Stomach (tissue), 9 donors: ENCODE data around the gene TRIM75. TPM values are rescaled to one million over a fixed set of nuclear protein-coding genes. Genes with fewer than 3 reads are reported as not detected.

Experiments
- DNase-seq, 2 donors: peaks; one replicate each; pipeline versions ENCODE4 v3.0.0 to v3.0.0-alpha.2; 2013 to 2019
- H3K27ac ChIP-seq, 5 donors: fragments of 200-600 bp in 4 of 5; sonication (generic) in 4 of 5; one replicate each; pipeline ENCODE4 v1.5.1; 2013 to 2019; ENCODE audit warnings: mild to moderate bottlenecking in 1 of 5, moderate library complexity in 1 of 5
- H3K27me3 ChIP-seq, 3 donors: fragments of 200-600 bp; sonication (generic); one replicate each; pipeline ENCODE4 v1.5.1; 2017 to 2019; ENCODE audit warnings: mixed run types in 1 of 3
- H3K36me3 ChIP-seq, 4 donors: fragments of 200-600 bp; sonication (generic); 1 replicate in 3 of 4; 2 replicates in 1 of 4; pipeline ENCODE4 v1.5.1; 2016 to 2019
- H3K4me1 ChIP-seq, 4 donors: fragments of 200-600 bp; sonication (generic); one replicate each; pipeline ENCODE4 v1.5.1; 2016 to 2019
- H3K4me3 ChIP-seq, 4 donors: fragments of 200-600 bp; sonication (generic) in 3 of 4; one replicate each; pipeline ENCODE4 v1.5.1; 2016 to 2019; ENCODE audit warnings: mild to moderate bottlenecking in 1 of 4
- H3K9me3 ChIP-seq, 4 donors: fragments of 200-600 bp; sonication (generic); one replicate each; pipeline ENCODE4 v1.5.1; 2016 to 2019
- EP300 ChIP-seq: sonication (generic); formaldehyde crosslinking; IDR thresholded peaks from one replicate; pipeline ENCODE4 v1.6.1; 2017; ENCODE audit warnings: antibody characterized with exemption
- POLR2A ChIP-seq, 4 donors: fragments of 450-650 bp; IDR thresholded peaks; one replicate each; pipeline ENCODE4 v1.6.1; 2016; ENCODE audit warnings: antibody characterized with exemption in 4 of 4, control low read depth in 2 of 4, mild to moderate bottlenecking in 1 of 4, moderate library complexity in 1 of 4
- POLR2AphosphoS5 ChIP-seq, 3 donors: sonication (generic); formaldehyde crosslinking; IDR thresholded peaks; one replicate each; pipeline ENCODE4 v1.6.1; 2016; ENCODE audit warnings: antibody characterized with exemption in 3 of 3
- WGBS, 5 donors: extraction: QIAGEN DNeasy Blood & Tissue Kit in 3 of 5; methylation state at CpG; one replicate each; pipeline versions ENCODE4 v1.1.5 to v1.1.7; 2013 to 2018; 5-methylcytosine and 5-hydroxymethylcytosine counted together
- intact Hi-C: fragments of 100-400 bp; cut with DNase I; formaldehyde crosslinking; loops from one replicate; pipeline ENCODE4 v1.15.1; 2023; ENCODE audit warnings: low total_unique reads
- polyA plus RNA-seq, 3 donors: library from polyadenylated mRNA; stranded (reverse); fragments of 200-250 nt; gene quantifications; one replicate each; pipeline ENCODE4 v1.2.3, GENCODE V29; 2013
- total RNA-seq, 5 donors: library from RNA; depleted of rRNA; stranded (reverse); fragments of >200 nt; gene quantifications; one replicate each; pipeline versions ENCODE4 v1.1.0 to v1.2.3, GENCODE V29; 2014 to 2016
- TF ChIP-seq, protein P1 (sequence below), 7 experiments: fragments of 450-650 bp in 4 of 7; fragments of 200-600 bp in 3 of 7; sonication (generic) in 3 of 7; IDR thresholded peaks; one replicate each; pipeline ENCODE4 v1.5.1; 2016 to 2019; ENCODE audit warnings: antibody characterized with exemption in 7 of 7, control low read depth in 2 of 7, mild to moderate bottlenecking in 1 of 7
- donor health status: healthy with polysubstance abuse.
- donor health status: Bipolar disorder and iron deficiency.
- donor health status: healthy.

TRIM75 gene
- total and polyA plus RNA-seq, 8 donors, result not detected

DNA sequence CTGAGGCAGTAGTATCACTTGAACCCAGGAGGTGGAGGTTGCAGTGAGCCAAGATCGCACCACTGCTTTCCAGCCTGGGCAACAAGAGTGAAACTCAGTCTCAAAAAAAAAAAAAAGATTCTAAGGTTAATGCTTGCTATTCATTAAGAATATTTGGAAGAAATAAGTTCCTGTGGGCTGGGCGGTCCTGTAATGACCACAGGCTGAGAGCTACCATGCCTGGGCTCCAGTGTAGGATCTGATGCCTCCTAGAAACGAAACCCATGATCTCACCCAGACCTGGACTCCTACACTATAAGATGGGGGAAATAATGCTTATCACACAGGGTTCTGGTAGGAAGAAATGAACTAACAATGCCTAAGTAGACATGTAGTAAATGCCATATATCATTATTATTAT, 41.2 kb downstream of the TRIM75 start:
- DNase-seq, result no peak

DNA sequence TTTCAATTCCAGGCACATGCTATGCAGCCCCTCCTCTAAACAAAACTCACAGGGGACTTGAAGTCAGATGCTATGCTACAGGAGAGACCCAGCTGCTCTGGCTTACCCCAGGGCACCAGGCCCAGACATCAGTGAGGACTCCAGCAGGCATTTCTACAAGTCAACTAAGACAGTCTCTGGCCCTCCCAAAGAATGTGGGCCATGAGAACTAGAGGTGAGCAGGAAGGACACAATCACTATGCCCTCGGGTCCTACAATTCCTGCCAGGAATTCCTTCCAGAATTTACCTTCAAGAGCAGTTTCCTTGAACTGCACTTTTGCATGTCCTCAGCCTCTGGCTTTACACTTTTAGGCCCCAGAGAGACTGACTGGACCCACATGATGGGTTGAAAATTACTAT, 41.6 kb downstream of the TRIM75 start:
- H3K36me3 ChIP-seq, result peaks cover 9 to 80% (median 75%) of the 10 kb centered on the region in 4 donors
- no peak overlapping the region for H3K4me3 ChIP-seq
- no peak overlapping the region for H3K27ac ChIP-seq
- TF ChIP-seq, protein P1, sequence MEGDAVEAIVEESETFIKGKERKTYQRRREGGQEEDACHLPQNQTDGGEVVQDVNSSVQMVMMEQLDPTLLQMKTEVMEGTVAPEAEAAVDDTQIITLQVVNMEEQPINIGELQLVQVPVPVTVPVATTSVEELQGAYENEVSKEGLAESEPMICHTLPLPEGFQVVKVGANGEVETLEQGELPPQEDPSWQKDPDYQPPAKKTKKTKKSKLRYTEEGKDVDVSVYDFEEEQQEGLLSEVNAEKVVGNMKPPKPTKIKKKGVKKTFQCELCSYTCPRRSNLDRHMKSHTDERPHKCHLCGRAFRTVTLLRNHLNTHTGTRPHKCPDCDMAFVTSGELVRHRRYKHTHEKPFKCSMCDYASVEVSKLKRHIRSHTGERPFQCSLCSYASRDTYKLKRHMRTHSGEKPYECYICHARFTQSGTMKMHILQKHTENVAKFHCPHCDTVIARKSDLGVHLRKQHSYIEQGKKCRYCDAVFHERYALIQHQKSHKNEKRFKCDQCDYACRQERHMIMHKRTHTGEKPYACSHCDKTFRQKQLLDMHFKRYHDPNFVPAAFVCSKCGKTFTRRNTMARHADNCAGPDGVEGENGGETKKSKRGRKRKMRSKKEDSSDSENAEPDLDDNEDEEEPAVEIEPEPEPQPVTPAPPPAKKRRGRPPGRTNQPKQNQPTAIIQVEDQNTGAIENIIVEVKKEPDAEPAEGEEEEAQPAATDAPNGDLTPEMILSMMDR (IDR thresholded peaks at IDR 0.05), result no peak
- TF ChIP-seq POLR2A (IDR thresholded peaks at IDR 0.05), result no peak
- TF ChIP-seq EP300, result no peak
- no peak for TF ChIP-seq POLR2AphosphoS5 (IDR thresholded peaks at IDR 0.05)
- intact Hi-C loops, result no loop called here
- no peaks in the 10 kb centered on the region for H3K9me3 ChIP-seq
- 48 to 60% (median 50%) methylated on average over 1 of the region's 1 CpG for WGBS, 5 donors
- no peaks in the 10 kb centered on the region for H3K27me3 ChIP-seq
- H3K4me1 ChIP-seq, result no peaks in the 10 kb centered on the region
- DNase-seq, result no peak

More for the DNA sequence above, 41.2 kb downstream of the TRIM75 start:
- intact Hi-C loops, result no loop called here
- H3K36me3 ChIP-seq, result peaks cover 8 to 79% (median 75%) of the 10 kb centered on the region in 4 donors
- H3K9me3 ChIP-seq, result no peaks in the 10 kb centered on the region
- TF ChIP-seq POLR2AphosphoS5 (IDR thresholded peaks at IDR 0.05) (no peak), EP300 (no peak), POLR2A (IDR thresholded peaks at IDR 0.05) (no peak)
- TF ChIP-seq, protein P1 (IDR thresholded peaks at IDR 0.05), result no peak
- no peaks in the 10 kb centered on the region for H3K4me1 ChIP-seq
- H3K4me3 ChIP-seq, result no peak overlapping the region
- H3K27me3 ChIP-seq, result no peaks in the 10 kb centered on the region
- 96 to 100% (median 97%) methylated on average over 3 of the region's 3 CpGs for WGBS, 5 donors
- no peak overlapping the region for H3K27ac ChIP-seq

DNA sequence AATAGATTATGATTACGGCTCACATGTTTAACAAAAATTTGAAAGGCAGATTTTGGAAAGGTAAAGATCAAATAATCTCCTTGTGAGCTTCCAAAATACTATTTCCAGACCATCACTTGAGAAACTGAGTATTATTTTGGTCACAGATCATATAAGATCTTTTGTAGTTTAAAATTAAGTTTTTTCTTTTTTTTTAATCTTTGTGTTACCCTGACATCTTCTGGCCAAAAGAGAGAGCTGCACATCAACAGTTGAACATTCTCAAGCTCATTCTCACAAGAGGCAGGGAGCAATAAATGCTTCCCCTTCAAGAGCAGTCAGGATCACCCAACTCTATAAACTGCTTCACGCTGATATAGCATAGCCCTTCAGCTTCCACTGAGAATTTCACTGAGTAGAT, 43.1 kb downstream of the TRIM75 start:
- Histone ChIP-seq H3K36me3 (peaks cover 18 to 86% (median 83%) of the 10 kb centered on the region in 4 donors), H3K9me3 (no peaks in the 10 kb centered on the region), H3K27ac (no peak overlapping the region), H3K4me3 (no peak overlapping the region), H3K4me1 (no peaks in the 10 kb centered on the region), H3K27me3 (no peaks in the 10 kb centered on the region)
- 75 to 86% (median 81%) methylated on average over 2 of the region's 2 CpGs for WGBS, 5 donors
- intact Hi-C loops, result no loop called here
- DNase-seq, result peak in 1 of 2 donors; percentile 35
- TF ChIP-seq POLR2AphosphoS5 (IDR thresholded peaks at IDR 0.05), result no peak
- TF ChIP-seq EP300, result no peak
- TF ChIP-seq, protein P1 (IDR thresholded peaks at IDR 0.05), result peak in 4 of 7 experiments; percentile 18 to 24 (median 22)

DNA sequence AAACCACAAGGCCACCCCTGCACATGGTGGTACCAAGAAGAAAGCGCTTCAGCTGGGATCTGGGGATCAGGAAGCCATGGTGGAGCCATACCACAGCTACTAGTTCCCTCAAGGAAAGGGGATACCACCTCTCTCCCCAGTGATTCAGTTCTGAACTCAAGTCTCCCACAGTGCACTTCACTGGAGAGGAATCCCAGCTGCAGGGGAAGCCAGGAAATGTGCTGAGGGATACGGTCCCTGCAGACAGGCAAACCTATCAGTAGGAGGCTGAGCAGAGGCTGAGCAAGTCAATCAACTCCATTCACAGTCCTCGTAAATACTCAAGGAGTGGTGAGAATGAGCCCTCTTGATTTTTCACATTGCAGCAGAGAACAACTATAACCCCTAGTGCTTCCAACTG, 48.0 kb downstream of the TRIM75 start:
- no peak overlapping the region for H3K4me3 ChIP-seq
- intact Hi-C loops, result no loop called here
- H3K36me3 ChIP-seq, result peaks cover 14 to 56% (median 55%) of the 10 kb centered on the region in 4 donors
- no peak for DNase-seq
- WGBS, 5 donors, result 71 to 95% (median 93%) methylated on average over 3 of the region's 3 CpGs
- H3K27me3 ChIP-seq, result no peaks in the 10 kb centered on the region
- H3K4me1 ChIP-seq, result no peaks in the 10 kb centered on the region
- no peak overlapping the region for H3K27ac ChIP-seq
- no peaks in the 10 kb centered on the region for H3K9me3 ChIP-seq
- TF ChIP-seq POLR2AphosphoS5 (IDR thresholded peaks at IDR 0.05), result no peak
- TF ChIP-seq POLR2A (IDR thresholded peaks at IDR 0.05), result no peak
- no peak for TF ChIP-seq EP300
- TF ChIP-seq, protein P1 (IDR thresholded peaks at IDR 0.05), result no peak
